Measurements from ENCODE around the gene DLGAP4.

DLGAP4 gene

GRCh38 chr20:36455972-36456625 lies 150.0 kb downstream of the DLGAP4 start:
- no peak overlapping the region for H3K4me2 ChIP-seq (ENCODE audit: low read depth, low read length, poor library complexity, severe bottlenecking)
- H3K9me3 ChIP-seq (ENCODE audit: insufficient read depth, low read length), result no peaks in the 10 kb centered on the region
- no peaks in the 10 kb centered on the region for H3K79me2 ChIP-seq (ENCODE audit: insufficient read depth, low read length)
- no peaks in the 10 kb centered on the region for H3K27me3 ChIP-seq (ENCODE audit: low read length)
- no peak overlapping the region for H3K4me3 ChIP-seq (ENCODE audit: insufficient read depth, low read length, poor library complexity, severe bottlenecking)
- TF ChIP-seq CTCF (IDR thresholded peaks at IDR 0.05; ENCODE audit: insufficient read depth, low read length, poor library complexity, severe bottlenecking) (no peak), EZH2phosphoT487 (conservative IDR thresholded peaks at IDR 0.05; ENCODE audit: low read length) (no peak)
- no peaks in the 10 kb centered on the region for H3K36me3 ChIP-seq (ENCODE audit: low read length)
- no peak overlapping the region for H3K27ac ChIP-seq (ENCODE audit: low read depth, low read length)
- peaks cover 6% of the 10 kb centered on the region; the same call in 1 of the 2 replicates for H3F3A ChIP-seq (ENCODE audit: insufficient read depth)
- H3K9me2 ChIP-seq (replicated peaks; ENCODE audit: insufficient read depth, low read length), result no peaks in the 10 kb centered on the region
- no peak overlapping the region for H3K9ac ChIP-seq (ENCODE audit: low read length)
- H4K20me1 ChIP-seq (ENCODE audit: low read depth, low read length), result no peaks in the 10 kb centered on the region
- H2AFZ ChIP-seq (ENCODE audit: low read depth, low read length, severe bottlenecking), result no peak overlapping the region

- no peak overlapping the region for H3K27ac ChIP-seq (ENCODE audit: low read depth, low read length)
- peak overlapping the region; percentile 31 for H3K4me3 ChIP-seq (ENCODE audit: insufficient read depth, low read length, poor library complexity, severe bottlenecking)
- H3K36me3 ChIP-seq (ENCODE audit: low read length), result no peaks in the 10 kb centered on the region
- H2AFZ ChIP-seq (ENCODE audit: low read depth, low read length, severe bottlenecking), result peak overlapping the region; percentile 70
- H3K27me3 ChIP-seq (ENCODE audit: low read length), result no peaks in the 10 kb centered on the region
- H3K9me3 ChIP-seq (ENCODE audit: insufficient read depth, low read length), result no peaks in the 10 kb centered on the region
- peak overlapping the region; percentile 47 for H3K4me2 ChIP-seq (ENCODE audit: low read depth, low read length, poor library complexity, severe bottlenecking)
- H3K9ac ChIP-seq (ENCODE audit: low read length), result peak overlapping the region; percentile 55
- no peak for TF ChIP-seq CTCF (IDR thresholded peaks at IDR 0.05; ENCODE audit: insufficient read depth, low read length, poor library complexity, severe bottlenecking)
- TF ChIP-seq EZH2phosphoT487 (conservative IDR thresholded peaks at IDR 0.05; ENCODE audit: low read length), result no peak
- H3K79me2 ChIP-seq (ENCODE audit: insufficient read depth, low read length), result no peaks in the 10 kb centered on the region
- H3K9me2 ChIP-seq (replicated peaks; ENCODE audit: insufficient read depth, low read length), result no peaks in the 10 kb centered on the region
- H3F3A ChIP-seq (ENCODE audit: insufficient read depth), result peaks cover 8% of the 10 kb centered on the region; the same call in 1 of the 2 replicates
- no peaks in the 10 kb centered on the region for H4K20me1 ChIP-seq (ENCODE audit: low read depth, low read length)
These were observed 154.8 kb downstream of the DLGAP4 start for GRCh38 chr20:36460648-36461599.

- H3K27ac ChIP-seq (ENCODE audit: low read depth, low read length), result no peak overlapping the region
- TF ChIP-seq CTCF (IDR thresholded peaks at IDR 0.05; ENCODE audit: insufficient read depth, low read length, poor library complexity, severe bottlenecking) (no peak), EZH2phosphoT487 (conservative IDR thresholded peaks at IDR 0.05; ENCODE audit: low read length) (no peak)
- no peaks in the 10 kb centered on the region for H3K9me3 ChIP-seq (ENCODE audit: insufficient read depth, low read length)
- H2AFZ ChIP-seq (ENCODE audit: low read depth, low read length, severe bottlenecking), result peak overlapping the region; percentile 15
- no peaks in the 10 kb centered on the region for H3K79me2 ChIP-seq (ENCODE audit: insufficient read depth, low read length)
- H3K9ac ChIP-seq (ENCODE audit: low read length), result peak overlapping the region; percentile 58
- H3K4me2 ChIP-seq (ENCODE audit: low read depth, low read length, poor library complexity, severe bottlenecking), result peak overlapping the region; percentile 65
- no peaks in the 10 kb centered on the region for H4K20me1 ChIP-seq (ENCODE audit: low read depth, low read length)
- H3K27me3 ChIP-seq (ENCODE audit: low read length), result no peaks in the 10 kb centered on the region
- H3K36me3 ChIP-seq (ENCODE audit: low read length), result no peaks in the 10 kb centered on the region
- no peaks in the 10 kb centered on the region for H3K9me2 ChIP-seq (replicated peaks; ENCODE audit: insufficient read depth, low read length)
- peak overlapping the region; percentile 56 for H3K4me3 ChIP-seq (ENCODE audit: insufficient read depth, low read length, poor library complexity, severe bottlenecking)
- peaks cover 8% of the 10 kb centered on the region; the same call in 1 of the 2 replicates for H3F3A ChIP-seq (ENCODE audit: insufficient read depth)
These were observed 155.7 kb downstream of the DLGAP4 start for GRCh38 chr20:36461600-36462439.
